NCI-H1694 treated with DMSO at 0.1 percent for 48 hours (cell line): ENCODE data around the gene LY6G6D.

Experiments
- DNase-seq: peaks from one replicate; lab custom pipeline; 2025; lab: John Stamatoyannopoulos, UW

The LY6G6D gene

DNA sequence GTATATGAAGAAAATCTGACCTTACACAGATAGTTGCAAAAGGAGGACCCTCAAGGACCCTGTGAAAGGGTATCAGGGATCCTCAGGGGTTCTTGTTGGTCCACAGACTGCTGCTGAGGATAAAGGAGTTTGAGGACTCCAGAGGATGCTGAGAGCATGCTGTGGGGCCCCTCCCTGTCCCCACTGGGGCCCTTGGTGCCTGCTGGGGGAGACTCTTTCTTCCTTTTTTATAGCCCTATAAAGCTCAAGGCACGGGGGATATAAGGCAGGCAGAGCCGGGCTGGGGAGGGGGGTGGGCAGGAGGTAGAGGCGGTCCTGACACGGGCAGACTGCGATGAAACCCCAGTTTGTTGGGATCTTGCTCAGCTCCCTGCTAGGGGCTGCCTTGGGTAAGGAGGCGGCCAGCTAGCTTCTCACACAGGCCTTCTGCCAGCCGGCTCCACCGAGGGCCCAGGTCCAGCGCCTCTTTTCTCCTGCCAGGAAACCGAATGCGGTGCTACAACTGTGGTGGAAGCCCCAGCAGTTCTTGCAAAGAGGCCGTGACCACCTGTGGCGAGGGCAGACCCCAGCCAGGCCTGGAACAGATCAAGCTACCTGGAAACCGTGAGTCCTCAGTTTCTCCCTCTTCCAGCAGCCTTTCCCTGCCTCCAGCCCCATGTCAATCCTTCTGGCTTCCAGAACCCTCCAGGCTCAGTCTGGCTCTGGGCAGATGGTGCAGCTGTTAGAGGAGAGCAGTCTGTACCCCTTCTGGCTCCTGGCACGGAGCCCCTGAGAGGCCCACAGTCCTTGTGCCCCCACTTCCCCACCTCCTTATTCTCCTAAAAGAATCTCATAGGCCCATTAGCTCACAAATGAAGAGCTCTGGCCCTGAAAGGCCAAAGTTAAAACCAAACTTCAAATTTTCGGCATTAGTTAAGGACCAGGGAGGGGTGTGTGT is at the start of gene LY6G6D:
LY6G6D (plus strand) TSS at position 327 of the 937 bp plus-strand sequence; CDS start at position 335, 8 bp downstream.
- no peak for DNase-seq

DNA sequence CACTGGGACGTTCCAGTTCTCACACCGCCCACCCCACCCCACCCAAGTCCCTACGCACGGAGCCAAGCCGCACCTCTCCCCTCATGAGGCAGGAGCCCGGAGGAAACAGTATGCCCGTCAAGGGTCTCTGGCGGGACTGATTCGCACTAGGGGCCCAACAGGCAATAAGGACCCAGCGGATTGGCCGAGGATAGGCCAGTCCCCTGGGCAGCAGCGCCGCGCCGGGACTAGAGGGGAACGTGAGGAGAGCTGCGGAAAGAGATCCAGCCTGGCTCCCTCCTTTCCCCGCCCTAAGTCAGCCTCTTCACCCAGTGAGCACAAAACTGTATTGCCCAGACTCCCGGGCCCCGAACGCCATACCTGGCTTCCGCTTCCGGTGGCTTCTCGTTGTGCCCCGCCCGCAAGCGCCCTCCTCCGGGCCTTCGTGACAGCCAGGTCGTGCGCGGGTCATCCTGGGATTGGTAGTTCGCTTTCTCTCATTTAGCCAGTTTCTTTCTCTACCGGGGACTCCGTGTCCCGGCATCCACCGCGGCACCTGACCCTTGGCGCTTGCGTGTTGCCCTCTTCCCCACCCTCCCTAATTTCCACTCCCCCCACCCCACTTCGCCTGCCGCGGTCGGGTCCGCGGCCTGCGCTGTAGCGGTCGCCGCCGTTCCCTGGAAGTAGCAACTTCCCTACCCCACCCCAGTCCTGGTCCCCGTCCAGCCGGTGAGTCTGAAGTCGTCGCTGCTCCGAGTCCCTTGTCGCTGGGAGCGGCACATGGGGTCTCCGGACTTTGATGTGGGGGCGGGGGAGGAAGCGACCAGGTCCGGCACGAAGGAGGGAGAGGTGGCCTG is 49.4 kb upstream of the LY6G6D start, which contains the start of gene CSNK2B:
CSNK2B (plus strand) TSS at position 580 of the 836 bp plus-strand sequence. CDS start 752 bp downstream, outside the sequence.
- DNase-seq = peak; percentile 96

GRCh38 chr6:31666337-31666965 is 48.7 kb upstream of the LY6G6D start:
- DNase-seq = no peak

GRCh38 chr6:31669676-31670075 is 45.5 kb upstream of the LY6G6D start, which contains the start of gene LY6G5B:
Gene LY6G5B, plus strand, starts transcription at chr6:31669976. Its CDS starts 975 bp downstream, at chr6:31670951.
- DNase-seq = no peak

GRCh38 chr6:31676322-31676903 is 38.7 kb upstream of the LY6G6D start:
- DNase-seq = no peak

DNA sequence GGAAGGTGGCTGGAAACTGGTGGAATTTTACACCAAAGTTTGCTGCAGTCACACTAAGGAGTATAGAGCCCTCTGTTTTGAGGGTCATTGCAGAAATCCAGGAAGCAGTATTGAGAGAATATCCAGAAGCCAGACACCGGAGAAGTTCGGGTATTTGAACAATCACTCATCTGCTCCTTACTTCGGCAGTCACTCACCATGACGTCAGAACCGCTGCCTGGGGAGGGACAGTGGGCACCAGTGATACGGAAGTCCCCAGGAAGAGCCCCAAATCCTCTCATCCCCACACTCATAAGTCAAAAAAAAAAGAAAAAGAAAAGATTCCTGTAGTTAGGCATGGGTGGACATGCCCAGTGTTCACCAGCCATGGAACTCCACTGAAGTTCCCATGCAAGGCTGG is 38.2 kb upstream of the LY6G6D start:
- DNase-seq = no peak

GRCh38 chr6:31677955-31678354 is 37.2 kb upstream of the LY6G6D start:
- DNase-seq = no peak

- peak; percentile 61 for DNase-seq
Measured at GRCh38 chr6:31680226-31681134, 34.7 kb upstream of the LY6G6D start, which contains the start of gene LY6G5C. Gene LY6G5C, minus strand, starts transcription at chr6:31681067. Its CDS starts 694 bp downstream, at chr6:31680373.

- DNase-seq = no peak
Measured at GRCh38 chr6:31681135-31681671, 33.9 kb upstream of the LY6G6D start.

DNA sequence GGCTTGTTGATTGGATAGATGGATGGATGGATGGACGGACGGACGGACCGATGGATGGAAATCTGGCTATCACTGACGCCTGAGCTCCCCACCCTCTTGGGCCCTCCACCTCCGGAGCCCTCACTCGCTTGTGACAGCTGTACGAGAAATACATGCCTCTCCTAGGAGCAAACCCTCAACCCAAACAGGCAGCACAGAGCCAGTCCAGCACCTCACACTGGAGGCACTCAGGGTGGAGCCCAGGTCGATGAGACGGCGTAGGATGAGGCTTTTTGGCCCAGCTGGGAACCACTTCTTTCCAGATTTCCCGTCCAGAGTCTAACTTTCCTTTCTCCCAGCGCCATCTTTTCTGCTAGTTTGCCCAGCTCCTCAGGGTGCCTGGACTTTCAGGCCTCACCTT is 31.6 kb upstream of the LY6G6D start:
- DNase-seq = no peak

DNA sequence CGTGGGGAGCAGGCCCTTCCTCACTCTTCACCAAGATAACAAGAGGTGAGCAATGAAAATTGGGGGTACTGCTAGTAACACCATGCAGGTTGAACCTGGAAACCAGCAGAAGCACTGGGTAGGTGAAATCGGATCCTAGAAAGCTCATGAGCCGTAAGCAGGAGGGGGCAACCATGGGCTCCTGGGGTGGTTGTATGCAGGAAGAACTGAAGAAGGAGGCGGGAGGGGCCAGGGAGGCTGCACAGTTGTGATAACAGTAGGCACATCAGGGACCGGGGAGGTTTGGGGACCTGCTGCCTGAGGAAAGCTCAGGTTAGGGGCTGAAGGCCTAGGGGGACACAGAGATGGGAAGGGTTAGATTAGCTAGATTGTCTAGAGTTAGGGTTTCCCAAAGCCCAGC is 28.7 kb upstream of the LY6G6D start:
- DNase-seq = no peak

- DNase-seq = no peak
Measured at GRCh38 chr6:31687321-31687720, 27.8 kb upstream of the LY6G6D start.

DNA sequence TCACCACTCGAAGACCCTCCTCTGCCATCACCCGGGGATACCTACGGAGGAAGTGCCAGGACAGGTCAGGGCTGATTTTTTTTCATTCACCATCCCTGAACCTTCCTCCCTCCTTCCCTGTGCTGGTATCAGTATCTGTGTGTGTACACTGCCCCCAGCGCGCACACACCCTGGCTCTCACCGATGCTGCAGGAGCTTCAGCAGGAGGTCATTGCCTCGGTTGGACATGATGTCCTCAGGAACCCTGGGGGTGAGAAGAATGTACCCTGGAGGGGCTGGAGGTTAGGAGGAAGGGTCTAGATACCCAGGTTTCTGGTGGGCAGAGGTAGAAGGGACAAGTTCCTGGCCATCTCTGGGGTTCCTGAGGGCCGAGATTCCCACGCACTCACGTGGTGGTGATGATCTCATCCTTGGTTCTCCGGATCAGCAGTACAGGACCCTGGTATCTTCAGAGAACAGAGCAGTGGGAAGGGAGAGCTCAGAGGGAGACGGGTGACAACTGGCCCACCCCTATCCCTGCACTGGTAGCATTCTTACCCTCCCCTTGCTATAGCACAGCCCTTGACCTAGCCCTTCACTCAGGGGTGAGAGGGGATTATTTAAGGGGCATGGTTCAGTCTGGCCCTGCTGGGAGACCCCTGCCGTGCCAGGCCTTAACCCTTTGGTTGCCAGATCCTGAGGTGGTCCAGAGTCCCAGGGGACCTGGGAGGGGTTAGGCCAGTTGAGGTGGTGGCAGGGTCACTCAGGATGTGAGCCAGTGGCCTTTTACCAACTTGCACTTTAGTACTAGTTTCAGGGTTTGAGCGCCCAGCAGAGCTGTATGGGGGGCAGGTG is 27.1 kb upstream of the LY6G6D start:
- no peak for DNase-seq

DNA sequence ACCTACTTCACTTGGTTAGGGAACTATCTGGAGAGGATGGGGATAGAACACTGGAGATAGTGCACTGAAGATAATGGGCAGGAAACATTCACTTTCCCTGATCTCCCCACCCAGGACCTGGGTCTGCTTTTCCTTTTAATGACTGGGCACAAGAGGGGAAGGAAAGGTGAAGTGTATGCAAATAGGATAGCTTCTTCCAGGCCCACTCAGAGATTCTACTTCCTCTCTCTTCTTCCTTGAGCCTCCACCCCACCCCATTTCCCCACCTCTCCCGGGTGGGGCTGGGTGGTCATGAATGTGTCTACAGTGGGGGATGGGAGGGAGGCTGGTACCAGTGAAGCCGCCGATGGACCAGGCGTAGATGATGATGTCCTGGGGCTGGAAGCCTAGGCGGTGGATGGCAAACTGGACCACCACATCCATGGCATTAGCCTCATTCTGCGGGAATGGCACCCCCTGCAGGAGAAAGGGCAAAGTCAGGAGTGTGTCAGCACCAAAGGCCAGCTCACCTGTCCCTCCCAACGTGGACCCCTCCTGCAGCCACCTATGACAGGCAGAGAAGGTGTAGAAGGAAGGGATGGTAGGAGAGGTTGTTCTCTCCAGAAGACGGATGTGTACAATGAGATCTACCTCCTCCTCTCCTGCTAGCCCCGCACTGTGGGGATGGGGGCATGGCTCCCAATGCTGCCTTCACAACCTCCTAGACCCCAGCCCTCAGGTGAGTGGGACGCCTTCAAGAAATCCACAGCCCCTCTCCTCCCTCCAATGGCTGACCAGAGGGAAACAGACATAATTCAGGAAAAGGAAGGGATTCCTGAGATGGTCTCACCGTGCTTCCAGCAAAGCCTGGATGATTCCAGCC is 25.7 kb upstream of the LY6G6D start:
- no peak for DNase-seq

- DNase-seq = no peak
Measured at GRCh38 chr6:31690231-31691077, 24.7 kb upstream of the LY6G6D start.

- DNase-seq = no peak
Measured at GRCh38 chr6:31691078-31691463, 24.1 kb upstream of the LY6G6D start.

DNA sequence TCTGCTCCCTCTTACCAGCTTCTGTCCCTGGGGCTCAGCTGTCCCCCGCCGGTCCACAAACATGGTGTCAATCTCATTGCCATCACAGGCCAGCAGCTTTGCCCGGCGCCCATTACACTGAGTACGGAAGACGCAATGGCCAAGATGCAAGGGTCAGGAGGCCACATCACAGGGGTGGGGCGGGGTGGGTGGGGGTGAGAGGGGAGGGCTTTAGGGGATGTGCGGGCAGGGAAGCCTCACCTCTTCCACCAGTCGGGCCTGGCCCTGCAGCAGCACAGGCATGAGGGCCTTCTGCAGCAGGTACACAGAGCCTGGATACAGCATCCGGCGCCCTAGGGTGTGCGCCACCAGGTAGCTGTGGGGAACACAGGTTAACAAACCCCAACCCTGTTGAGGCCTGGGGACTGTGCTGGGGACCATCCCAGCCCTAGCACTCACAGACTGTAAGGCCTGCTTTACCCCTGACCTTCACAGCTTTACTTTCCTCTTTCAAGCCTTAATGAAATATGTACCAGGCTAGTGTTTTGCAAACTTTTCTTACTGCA is 23.5 kb upstream of the LY6G6D start:
- no peak for DNase-seq
